T-helper 1 cell treated with Interleukin-12 subunit alpha and Interleukin-12 subunit beta and Interleukin-4 antibody, amounts not matched to agents 30 ng/mL and 1 ng/mL, for 36 hours (primary cell): ENCODE results near the gene PTPRM. TPM values are rescaled to one million over a fixed set of nuclear protein-coding genes. Genes with fewer than 3 reads are reported as not detected.

Experiments
- intact Hi-C: fragments of 100-400 bp; cut with micrococcal nuclease; formaldehyde crosslinking; loops from one replicate; pipeline ENCODE4 v1.15.1; 2024
- total RNA-seq: library from RNA; stranded (reverse); gene quantifications from 2 replicates; pipeline ENCODE4 v1.2.3, GENCODE V29; 2022

PTPRM gene
- total RNA-seq, 1 donor from 2014 or later = 8.2 TPM

DNA sequence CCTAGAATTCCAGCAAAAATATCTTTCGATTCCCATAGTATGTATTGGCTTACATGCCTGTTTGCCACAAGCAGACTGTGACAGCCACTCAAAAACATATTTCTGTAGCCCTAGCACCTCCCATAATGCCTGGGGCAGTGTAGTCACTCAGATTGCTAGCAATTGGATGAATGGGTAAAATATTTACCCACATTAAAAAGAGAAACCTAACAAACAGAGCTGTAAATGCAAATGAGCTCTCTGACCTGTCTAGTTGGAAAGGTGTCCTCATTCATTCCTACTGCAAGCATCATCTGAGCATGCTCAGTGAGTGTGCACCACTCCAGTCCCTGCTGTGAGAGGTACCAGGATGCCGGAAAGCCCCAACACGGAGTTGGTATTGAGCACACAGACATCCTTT, 808.1 kb downstream of the PTPRM start:
- intact Hi-C loops = no loop called here

DNA sequence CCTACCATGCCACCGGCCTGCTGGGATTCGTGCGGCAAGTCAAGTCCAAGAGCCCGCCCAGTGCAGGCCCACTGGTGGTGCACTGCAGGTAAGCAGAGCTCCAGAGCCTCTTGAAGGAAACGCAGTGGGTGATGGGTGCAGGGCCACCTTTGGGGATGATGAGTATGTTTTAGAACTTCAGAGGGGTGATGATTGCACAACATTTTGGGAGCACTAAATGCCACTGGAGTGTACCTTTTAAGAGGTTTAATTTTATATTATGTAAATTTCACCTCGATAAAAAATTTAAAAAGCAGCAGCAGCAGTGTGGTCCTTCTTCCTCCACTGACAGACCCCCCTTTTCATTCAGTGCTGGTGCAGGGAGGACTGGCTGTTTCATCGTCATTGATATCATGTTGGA, 809.0 kb downstream of the PTPRM start:
- intact Hi-C loops = no loop called here

- intact Hi-C loops = no loop called here
Observed at GRCh38 chr18:8379187-8379941, 812.2 kb downstream of the PTPRM start.

DNA sequence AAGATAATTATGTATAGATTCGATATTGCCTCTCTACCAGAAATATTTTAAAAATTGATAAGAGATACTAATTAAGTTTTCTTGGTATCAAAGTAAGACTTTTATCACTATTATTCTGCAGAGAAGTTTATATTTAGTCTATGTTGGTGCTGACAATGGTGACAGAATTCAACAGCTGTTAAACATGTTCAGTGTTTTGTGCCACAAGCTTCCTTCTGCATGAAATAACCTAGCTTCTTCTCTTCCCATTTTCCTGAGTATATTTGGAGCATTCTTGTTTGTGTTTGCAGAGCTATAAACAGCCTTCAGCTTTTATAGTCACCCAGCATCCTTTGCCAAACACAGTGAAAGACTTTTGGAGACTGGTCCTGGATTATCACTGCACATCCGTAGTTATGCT, 812.9 kb downstream of the PTPRM start:
- intact Hi-C loops = no loop called here

GRCh38 chr18:8380926-8381325, 813.8 kb downstream of the PTPRM start:
- intact Hi-C loops = no loop called here

GRCh38 chr18:8381821-8382459, 814.8 kb downstream of the PTPRM start:
- intact Hi-C loops = no loop called here

DNA sequence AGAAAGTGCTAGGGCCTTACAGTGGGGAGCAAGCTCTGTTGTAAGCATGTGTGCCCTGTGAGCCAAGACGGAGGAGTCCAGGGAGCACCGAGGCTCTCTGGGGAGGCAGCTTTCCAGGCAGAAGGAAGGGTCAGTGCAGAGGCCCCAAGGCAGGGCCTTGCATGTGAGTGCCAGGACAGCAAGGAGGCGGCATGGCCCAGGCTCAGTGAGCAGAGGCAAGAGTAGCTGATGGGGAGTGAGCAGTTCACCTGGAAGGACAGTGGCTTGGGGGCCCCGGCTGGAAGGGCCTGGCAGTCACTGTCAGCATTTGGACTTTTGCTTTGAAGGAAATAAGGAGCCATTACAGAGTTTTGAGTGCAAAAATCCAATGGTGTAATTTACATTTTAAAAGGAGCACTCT, 818.3 kb downstream of the PTPRM start:
- intact Hi-C loops = no loop called here

GRCh38 chr18:8386669-8387380, 819.7 kb downstream of the PTPRM start:
- intact Hi-C loops = no loop called here

DNA sequence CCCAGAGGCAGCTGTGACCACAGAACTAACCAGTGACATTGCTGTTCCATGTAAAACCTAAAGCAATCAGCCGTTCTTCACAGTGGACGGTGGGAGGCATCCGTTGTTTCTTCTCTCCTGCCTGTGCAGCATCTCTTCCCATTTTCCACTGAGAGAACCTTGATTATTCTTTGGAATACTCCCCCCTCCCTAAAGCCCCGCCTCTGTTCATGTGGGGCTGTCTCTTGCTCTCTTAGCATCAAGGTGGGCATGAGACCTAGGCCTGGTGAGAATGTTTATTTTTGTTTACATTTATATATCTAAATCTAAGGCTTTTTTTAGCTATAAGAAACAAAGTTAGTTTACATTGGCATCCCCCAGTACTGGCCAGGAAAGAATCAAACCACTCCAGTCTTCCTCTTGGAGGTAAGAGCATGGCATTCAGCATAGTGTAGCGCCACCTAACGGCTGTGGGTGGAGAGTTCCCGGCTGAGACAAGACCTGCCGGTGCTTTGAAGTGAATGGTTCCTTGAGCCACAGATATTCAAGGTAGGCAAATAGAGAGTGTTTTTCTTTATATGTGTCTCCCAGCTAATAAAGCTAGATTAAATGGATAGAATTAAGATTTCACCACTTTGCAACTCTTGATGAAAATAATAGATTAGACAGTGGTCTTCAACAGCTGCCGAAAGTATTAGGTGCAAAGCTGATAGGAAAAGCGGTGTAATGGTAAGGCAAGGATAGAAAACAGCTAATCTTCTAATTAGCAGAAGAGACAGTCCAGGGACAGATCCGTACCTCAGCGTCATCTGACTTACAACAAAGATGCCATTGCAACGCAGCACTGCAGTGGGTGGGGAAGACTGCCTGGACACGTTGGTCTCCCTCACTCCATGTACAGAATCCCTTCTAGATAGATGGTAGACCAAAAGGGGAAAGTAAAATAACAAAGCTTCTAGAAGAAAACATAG, 822.5 kb downstream of the PTPRM start:
- intact Hi-C loops = no loop called here

- intact Hi-C loops = no loop called here
Observed at GRCh38 chr18:8391068-8391467, 824.0 kb downstream of the PTPRM start.

- intact Hi-C loops = no loop called here
Observed at GRCh38 chr18:8396254-8396653, 829.1 kb downstream of the PTPRM start.

DNA sequence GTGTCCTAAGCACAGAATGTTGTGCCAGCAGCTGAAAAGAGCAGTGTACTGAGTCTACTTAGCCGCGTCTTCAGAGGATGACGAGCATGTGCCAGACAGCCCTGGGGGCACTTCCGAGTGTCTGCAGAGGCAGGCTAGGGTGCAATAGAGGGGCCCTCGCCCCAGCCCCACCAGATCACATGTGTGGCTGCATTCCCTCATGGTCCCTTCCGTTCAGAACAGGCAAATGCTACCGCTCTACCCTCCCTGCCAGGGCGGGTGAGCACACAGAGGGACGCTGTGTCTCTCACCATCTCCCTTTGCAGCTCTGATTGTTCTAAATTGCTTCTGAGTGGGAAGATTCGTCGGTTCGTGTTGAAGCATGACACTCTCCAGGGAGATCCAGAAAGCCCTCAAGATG, 829.9 kb downstream of the PTPRM start:
- intact Hi-C loops = no loop called here

GRCh38 chr18:8399138-8399537, 832.0 kb downstream of the PTPRM start:
- intact Hi-C loops = no loop called here

GRCh38 chr18:8400193-8400752, 833.2 kb downstream of the PTPRM start:
- intact Hi-C loops = no loop called here

DNA sequence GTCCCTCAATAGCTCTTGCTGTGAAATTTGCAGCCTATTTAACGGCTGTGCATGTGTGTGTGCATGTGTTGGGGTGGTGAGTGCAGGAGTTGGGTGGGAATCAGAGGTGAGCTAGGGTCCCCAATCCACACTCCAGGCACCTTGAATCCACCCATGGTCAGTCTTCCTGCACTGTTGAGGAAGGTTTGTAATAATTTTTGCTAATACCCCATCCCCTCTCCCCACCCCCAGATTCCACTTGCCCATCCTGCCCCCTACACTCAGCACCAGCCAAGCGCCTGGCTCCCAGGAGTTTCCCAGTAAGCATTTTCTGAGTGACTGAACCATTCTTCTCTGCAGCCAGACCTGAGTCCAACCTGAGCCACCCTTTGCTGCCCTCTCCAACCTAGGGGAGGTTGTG, 833.7 kb downstream of the PTPRM start:
- intact Hi-C loops = no loop called here

DNA sequence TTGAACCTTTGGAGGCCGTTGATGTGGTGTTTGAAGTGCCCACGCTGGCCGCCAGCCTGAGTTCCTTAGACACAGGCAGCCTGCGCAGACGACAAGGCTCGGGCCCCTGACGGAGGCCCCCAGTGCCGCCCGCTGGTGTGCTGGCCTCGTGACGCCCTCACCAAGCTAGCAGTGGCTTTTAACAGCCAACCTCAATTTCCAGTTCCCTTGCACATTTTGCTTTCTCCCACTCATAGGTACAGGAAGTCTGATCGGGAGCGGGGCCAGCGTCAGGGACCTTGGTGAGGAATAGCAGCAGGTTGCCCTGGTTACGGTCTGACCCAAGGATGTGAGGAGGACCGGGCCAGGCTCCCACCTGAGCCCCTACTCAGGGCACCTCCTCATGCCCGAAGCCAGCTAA, 834.5 kb downstream of the PTPRM start:
- intact Hi-C loops = no loop called here

- intact Hi-C loops = no loop called here
Observed at GRCh38 chr18:8402237-8402636, 835.1 kb downstream of the PTPRM start.

- intact Hi-C loops = no loop called here
Observed at GRCh38 chr18:8403713-8404112, 836.6 kb downstream of the PTPRM start.

GRCh38 chr18:8406186-8406867, 839.2 kb downstream of the PTPRM start:
- intact Hi-C loops = no loop called here

GRCh38 chr18:8406868-8407250, 839.7 kb downstream of the PTPRM start:
- intact Hi-C loops = no loop called here
